HG02870 (cell line): ENCODE measurements around the gene THPO.

Experiments used
- ATAC-seq: cut with Tn5 transposase; IDR thresholded peaks from one replicate; pipeline ENCODE4 v1.9.1; 2021; ENCODE audit warnings: mild to moderate bottlenecking, moderate library complexity; ENCODE audit not compliant: unreplicated experiment

Gene THPO

GRCh38 chr3:184366619-184367289, 11.3 kb downstream of the THPO start:
- no peak for ATAC-seq

DNA sequence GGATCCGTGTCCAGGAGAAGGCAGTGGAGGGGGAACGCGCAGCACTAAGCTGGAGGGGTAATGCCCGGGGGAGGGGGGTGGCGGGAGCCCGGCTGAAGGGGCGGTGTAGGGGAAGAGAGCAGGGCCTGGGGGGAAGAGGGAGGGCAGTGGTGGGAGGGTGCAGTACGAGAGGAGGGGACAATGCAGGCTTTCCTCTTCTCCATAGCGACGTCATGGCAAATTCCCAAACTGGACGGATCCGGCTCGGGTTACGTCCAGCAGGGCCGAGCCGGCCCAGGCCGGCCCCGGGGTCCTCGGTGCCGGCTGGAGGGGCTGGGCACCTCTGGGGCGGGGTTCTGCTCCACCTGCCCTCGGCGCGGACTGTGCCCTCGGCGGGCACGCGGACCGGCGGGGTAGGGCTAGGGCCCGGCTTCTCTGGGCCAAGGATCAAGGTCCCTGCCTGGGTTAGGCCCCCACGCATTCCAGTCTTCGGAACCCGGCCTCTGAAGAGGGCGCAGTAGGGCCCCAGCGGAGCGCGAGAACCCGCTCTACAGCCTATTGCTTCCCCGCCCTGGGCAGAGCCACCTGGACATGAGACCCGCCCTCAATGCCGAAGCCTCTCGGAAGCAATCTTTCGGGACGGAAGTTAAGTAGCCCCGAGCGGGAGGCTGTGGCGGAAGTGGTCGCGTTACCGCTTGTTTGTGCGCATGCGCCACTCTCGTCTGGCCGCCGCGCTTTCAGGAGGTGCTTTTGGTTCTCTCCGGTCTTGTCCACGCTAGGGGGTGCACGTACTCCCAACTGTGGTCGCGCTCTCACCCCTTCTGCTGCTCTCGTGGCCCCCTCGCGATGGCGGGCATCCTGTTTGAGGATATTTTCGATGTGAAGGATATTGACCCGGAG, 15.1 kb downstream of the THPO start:
- ATAC-seq, result peak; percentile 80

DNA sequence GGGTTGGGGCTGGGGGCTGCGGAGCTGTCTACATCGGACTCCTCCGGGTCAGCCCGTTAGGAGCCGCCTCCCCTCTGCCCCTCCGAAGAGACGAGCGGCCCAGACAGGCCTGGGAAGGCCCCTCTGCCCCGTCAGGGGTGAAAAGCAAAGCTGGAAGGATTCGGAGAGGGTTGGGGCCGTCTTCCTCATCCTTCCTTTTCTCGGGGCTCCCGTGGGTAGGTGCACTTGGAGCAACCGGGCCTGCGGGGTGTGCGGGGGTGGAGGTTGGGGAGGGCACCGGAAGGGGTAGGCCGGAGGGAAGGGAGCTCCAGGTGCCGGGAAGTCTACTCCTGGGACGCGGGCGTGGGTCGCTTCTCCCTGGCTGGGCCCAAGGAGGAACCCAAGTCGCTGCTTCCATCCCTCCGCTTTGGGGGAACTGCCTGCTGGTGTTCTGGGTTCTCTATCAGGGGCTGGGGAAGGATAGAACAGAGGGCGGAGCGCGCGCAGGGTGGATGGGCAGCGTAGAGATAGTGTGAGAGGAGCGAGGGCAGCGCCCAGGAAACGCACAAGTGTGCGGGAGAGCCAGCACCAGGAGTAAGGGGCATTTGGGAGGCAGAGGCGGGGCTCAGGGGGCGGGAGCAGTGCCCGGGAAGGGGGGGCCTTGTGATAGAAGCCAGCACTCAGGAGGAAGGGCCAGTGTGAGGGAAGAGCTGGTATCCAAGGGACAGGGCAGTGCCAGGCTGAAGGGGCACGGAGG, 15.9 kb downstream of the THPO start:
- ATAC-seq, result peak; percentile 1

- ATAC-seq, result peak; percentile 25
Observed at GRCh38 chr3:184361532-184361931, 16.5 kb downstream of the THPO start, which contains the start of the genes CLCN2 and POLR2H. Gene CLCN2 (minus strand): TSS chr3:184361605. CDS start chr3:184361479, 126 bp downstream. Gene POLR2H (plus strand): TSS chr3:184361710. CDS start chr3:184363493, 1,783 bp downstream.

DNA sequence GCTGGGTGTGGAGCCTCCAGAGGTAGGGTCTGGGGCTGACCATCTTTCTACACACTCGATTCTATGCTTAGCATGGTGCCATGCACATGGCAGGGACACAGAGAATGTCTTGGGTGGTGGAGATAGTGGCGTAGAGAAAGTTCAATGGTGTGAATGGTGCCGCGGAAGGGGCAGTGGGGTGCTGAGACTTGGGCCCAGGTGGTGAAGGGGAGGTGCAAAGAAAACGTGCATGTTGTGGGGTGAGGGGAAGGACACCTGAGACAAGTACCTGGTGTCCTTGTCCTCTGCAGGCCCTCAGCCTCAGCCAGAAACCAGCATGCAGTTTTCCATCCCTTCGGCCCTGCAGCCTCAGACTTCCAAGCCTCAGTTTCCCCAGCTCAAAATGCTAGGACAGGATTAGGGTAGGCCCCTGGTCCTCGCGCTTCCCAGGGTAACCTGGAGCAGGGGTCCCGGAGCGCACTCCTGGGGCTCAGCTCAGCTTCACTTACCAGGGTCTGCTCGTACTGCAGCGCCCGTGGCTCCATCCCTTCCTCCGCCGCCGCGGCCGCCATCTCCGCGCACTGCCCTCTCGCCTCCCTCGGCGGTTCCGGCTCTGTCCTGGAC, 17.0 kb downstream of the THPO start:
- ATAC-seq, result peak; percentile 2

DNA sequence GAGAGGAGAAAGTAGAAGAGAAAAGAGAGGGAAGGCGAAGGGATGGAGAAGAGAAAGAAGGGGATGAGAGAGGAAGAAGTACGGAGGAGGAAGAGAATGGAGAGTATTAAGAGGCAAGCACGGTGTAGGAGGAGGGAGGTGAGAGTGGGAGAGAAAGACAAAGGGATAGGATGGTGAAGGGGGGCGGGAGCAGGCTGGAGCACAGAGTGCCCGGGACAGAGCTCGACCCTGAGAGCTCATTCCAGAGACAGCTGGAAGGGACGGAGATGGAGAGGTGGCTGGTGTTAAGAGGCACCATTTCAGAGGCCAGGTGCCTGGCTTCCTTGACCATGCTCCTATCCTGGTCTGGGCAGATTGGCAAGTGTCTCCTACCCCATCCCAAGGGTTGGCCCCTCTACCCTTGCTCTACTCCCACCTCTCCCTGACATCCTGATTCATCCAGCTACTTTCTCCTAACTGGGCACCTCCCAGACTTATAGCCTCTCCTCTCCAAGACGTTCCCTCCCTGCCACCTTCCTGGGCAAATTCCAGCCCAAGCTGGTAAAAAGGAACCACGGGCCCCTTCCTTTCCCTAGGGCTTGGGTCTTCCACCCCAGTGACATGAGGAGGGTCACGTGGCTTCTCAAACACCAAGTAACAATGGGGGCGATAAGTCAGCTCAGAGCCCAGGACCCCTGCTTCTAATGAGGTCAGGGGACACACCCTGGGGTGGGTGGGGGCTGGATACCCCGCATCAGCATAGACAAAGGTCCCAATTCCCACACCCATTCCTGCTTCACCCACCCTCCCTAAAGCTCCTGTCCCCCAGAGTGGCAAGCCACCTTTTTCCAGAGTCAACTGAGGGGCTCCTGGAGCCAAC, 17.7 kb downstream of the THPO start:
- ATAC-seq, result no peak

DNA sequence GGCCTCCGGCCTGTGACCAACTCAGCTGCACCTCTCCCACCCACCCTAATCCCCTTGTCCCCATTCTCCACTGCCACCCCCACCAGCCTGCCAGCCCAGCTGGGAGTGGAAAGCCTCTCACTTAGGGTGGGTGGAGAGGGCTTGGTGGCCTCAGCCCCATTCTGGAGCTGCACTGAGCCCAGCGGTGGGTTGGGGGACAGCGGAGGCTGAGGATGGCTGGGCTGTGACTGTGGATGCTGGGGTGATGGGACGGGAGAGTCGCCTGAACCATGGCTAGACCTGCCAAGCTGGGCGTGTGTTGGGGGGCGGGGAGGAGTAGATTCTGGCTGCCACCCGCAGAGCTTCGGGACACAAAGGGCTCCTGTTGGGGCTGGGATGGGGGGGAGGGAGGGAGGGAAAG, 18.4 kb downstream of the THPO start:
- ATAC-seq, result no peak

DNA sequence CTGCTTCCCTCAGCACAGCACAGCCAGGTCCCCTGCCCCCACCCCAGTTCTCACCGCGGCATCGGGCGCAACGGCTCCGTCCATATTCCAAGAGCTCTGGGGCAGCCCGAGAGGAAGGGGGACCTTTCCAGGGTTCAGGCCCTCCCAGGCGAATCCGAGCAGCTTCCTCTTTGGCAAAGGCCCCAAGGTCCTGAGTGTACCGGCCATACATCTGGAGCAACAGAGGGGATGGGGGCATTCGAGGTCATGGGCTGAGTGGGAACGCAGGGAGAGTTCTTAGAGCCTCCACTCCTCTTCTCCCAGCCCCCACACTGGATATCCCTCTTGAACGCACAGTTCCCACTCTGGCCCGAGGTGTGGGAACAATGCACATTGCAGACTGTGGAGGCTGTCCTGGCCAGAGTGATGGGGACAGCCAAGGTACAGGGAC, 19.1 kb downstream of the THPO start:
- ATAC-seq, result no peak

- ATAC-seq, result no peak
Observed at GRCh38 chr3:184358124-184358767, 19.8 kb downstream of the THPO start.

- no peak for ATAC-seq
Observed at GRCh38 chr3:184357248-184358123, 20.5 kb downstream of the THPO start.

GRCh38 chr3:184355261-184356040, 22.6 kb downstream of the THPO start:
- ATAC-seq, result no peak

GRCh38 chr3:184354754-184355153, 23.3 kb downstream of the THPO start:
- ATAC-seq, result no peak

DNA sequence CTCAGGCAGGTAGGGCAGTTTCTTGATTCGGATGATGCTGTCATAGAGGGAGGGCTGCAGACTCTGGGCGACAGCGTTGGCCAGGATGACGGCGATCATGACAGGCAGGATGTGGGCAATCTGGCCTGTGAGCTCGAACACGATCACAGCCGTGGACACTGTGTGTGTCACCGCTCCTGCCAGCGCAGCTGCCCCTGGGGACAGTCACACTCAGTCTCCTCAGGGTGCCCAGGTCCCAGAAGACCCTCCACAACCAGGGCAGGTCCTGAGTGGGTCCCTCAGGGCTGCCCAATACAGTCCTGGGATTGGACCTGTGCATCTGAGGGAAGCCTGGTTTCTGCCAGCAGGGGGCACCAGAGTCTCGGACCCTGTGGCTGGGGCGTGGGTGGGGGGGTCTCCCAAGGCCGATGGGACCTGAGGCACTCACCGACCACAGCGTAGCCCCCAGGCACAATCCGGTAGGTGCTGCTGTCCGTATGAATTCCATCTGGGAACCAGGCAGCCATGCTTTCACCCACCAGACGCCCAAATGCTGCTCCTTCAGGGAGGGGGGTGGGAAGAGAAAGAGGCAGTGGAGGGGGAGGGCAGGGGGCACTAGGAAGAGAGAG, 23.8 kb downstream of the THPO start:
- no peak for ATAC-seq

- ATAC-seq, result no peak
Observed at GRCh38 chr3:184353546-184353941, 24.5 kb downstream of the THPO start.

- no peak for ATAC-seq
Observed at GRCh38 chr3:184352897-184353545, 25.0 kb downstream of the THPO start.

DNA sequence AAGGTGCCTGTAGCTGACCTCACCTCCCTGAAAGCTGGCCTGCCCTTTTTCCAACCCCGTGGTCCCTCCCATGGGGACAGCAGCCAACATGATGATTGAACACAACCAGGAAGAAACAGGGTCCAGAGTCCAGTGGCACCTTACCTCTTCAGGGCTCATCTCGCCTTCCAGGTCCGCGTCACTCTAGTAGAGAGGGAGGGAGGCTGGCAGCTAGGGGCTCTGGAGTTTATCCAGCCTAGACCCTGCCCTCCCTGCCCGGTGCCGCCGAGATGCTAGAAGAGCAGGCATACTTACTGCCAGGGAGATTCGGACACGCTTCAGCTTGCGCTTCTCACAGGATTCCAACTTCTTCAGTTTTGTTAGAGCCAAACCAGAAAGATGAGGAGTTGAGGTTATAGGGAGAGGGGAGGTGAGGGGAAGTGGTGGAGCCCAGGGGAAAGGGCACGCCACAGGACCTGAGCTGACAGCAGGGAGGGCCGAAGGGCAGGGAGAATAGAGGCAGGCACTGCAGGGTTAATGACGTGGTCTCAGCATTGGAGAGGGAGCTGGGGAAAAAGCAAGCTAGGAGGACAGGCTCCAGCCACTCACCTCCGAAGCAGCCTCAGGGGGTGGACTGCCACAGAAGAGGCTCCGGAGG, 25.7 kb downstream of the THPO start:
- no peak for ATAC-seq
